PC-3 (cell line): ENCODE data around the gene ARHGEF7. TPM values are rescaled to one million over a fixed set of nuclear protein-coding genes. Genes with fewer than 3 reads are reported as not detected.

Experiments used
- ATAC-seq: fragments of 200-7000 bp; cut with Tn5 transposase; 2 replicates; pipeline ENCODE4 v1.9.1; 2020; ENCODE audit warnings: mild to moderate bottlenecking, moderate library complexity
- BruUV-seq: library from RNA; stranded (reverse); fragments of 400-500 nt; replicated peaks from 2 replicates; lab custom pipeline; 2021; lab: Mats Ljungman, UMichigan
- CTCF ChIA-PET: fragments of 300-600 bp; sonication (Branson Sonifier 250); formaldehyde crosslinking; loops from one replicate; lab custom pipeline; 2022; ENCODE audit warnings: antibody characterized with exemption; lab: Charles Lee
- POLR2A ChIA-PET: fragments of 300-600 bp; sonication (Branson Sonifier 250); formaldehyde crosslinking; loops from one replicate; lab custom pipeline; 2022; ENCODE audit warnings: antibody characterized with exemption; ENCODE audit not compliant: unreplicated experiment; lab: Charles Lee
- DNase-seq: peaks from one replicate; pipeline ENCODE4 v3.0.0-alpha.2; 2015
- H2AFZ ChIP-seq: fragments of 300-600 bp; sonication (generic); 2 replicates; pipeline ENCODE4 v1.6.0; 2016; ENCODE audit warnings: antibody characterized with exemption, low read length
- H3F3A ChIP-seq: fragments of 300-600 bp; sonication (generic); one replicate; pipeline ENCODE4 v1.6.0; 2017; ENCODE audit warnings: antibody characterized with exemption, low read length, control low read depth, mild to moderate bottlenecking; ENCODE audit not compliant: unreplicated experiment
- H3K27ac ChIP-seq: fragments of 300-600 bp; sonication (generic); 2 replicates; pipeline ENCODE4 v1.5.1; 2016; ENCODE audit warnings: mild to moderate bottlenecking, low read length
- H3K27me3 ChIP-seq: fragments of 300-600 bp; sonication (generic); 2 replicates; pipeline ENCODE4 v1.6.1; 2016; ENCODE audit warnings: low read length, mixed read lengths
- H3K36me3 ChIP-seq: fragments of 300-600 bp; sonication (generic); 2 replicates; pipeline ENCODE4 v1.6.1; 2016; ENCODE audit warnings: low read depth, mixed run types, low read length, mixed read lengths
- H3K4me1 ChIP-seq: fragments of 300-600 bp; sonication (generic); 2 replicates; pipeline ENCODE4 v1.5.1; 2016; ENCODE audit warnings: low read length; ENCODE audit not compliant: insufficient read depth
- H3K4me2 ChIP-seq: fragments of 300-600 bp; sonication (generic); 2 replicates; pipeline ENCODE4 v1.6.0; 2016; ENCODE audit warnings: low read length
- H3K4me3 ChIP-seq: fragments of 300-600 bp; sonication (generic); 2 replicates; pipeline ENCODE4 v1.5.1; 2016; ENCODE audit warnings: mild to moderate bottlenecking, low read length, mixed read lengths
- H3K79me2 ChIP-seq: fragments of 300-600 bp; sonication (generic); 2 replicates; pipeline ENCODE4 v1.6.1; 2017; ENCODE audit warnings: low read length, mixed read lengths
- H3K9ac ChIP-seq: fragments of 300-600 bp; sonication (generic); 2 replicates; pipeline ENCODE4 v1.6.0; 2016; ENCODE audit warnings: mild to moderate bottlenecking, low read length
- H3K9me2 ChIP-seq: fragments of 300-600 bp; sonication (generic); replicated peaks from 2 replicates; pipeline ENCODE4 v1.6.1; 2016; ENCODE audit warnings: mixed run types, low read length, mixed read lengths
- H3K9me3 ChIP-seq: fragments of 300-600 bp; sonication (generic); 2 replicates; pipeline ENCODE4 v1.6.1; 2016; ENCODE audit warnings: low read length, mixed read lengths
- H4K20me1 ChIP-seq: fragments of 300-600 bp; sonication (generic); 2 replicates; pipeline ENCODE4 v1.6.1; 2016; ENCODE audit warnings: low read length, mixed read lengths
- CTCF ChIP-seq: fragments of 300-600 bp; sonication (generic); conservative IDR thresholded peaks from 2 replicates; pipeline ENCODE4 v1.5.1; 2017; ENCODE audit warnings: antibody characterized with exemption, low read depth, mild to moderate bottlenecking, low read length
- EZH2 ChIP-seq: fragments of 300-600 bp; sonication (generic); IDR thresholded peaks from one replicate; pipeline ENCODE4 v1.6.1; 2017; ENCODE audit warnings: antibody characterized with exemption, mild to moderate bottlenecking, low read length; ENCODE audit not compliant: unreplicated experiment
- EZH2phosphoT487 ChIP-seq: fragments of 300-600 bp; sonication (generic); IDR thresholded peaks from 2 replicates; pipeline ENCODE4 v1.6.1; 2018; ENCODE audit warnings: mild to moderate bottlenecking, antibody characterized with exemption, low read length, borderline replicate concordance
- intact Hi-C: fragments of 100-400 bp; cut with micrococcal nuclease; formaldehyde crosslinking; loops from 2 replicates; pipeline ENCODE4 v1.9.0; 2023
- total RNA-seq: library from RNA; depleted of rRNA; stranded (reverse); fragments of >200 nt; gene quantifications from 2 replicates; pipeline ENCODE4 v1.2.3, GENCODE V29; 2014

ARHGEF7 gene
- total RNA-seq, 1 experiment from 2014 or later, result 14.7 TPM

- no peak for TF ChIP-seq EZH2
- no peak for TF ChIP-seq CTCF
- TF ChIP-seq EZH2phosphoT487, result no peak
- DNase-seq (no peak), ATAC-seq (no peak)
- intact Hi-C loops, result no loop called here
- no peak overlapping the region for H3K4me3 ChIP-seq
- ChIA-PET POLR2A (no interaction called here), CTCF (no interaction called here)
- no peaks in the 10 kb centered on the region for H3K36me3 ChIP-seq
- no peaks in the 10 kb centered on the region for H3K9me2 ChIP-seq
- no TSS peak for BruUV-seq
- H3F3A ChIP-seq, result no peaks in the 10 kb centered on the region
- H3K9ac ChIP-seq, result no peak overlapping the region
- H3K4me1 ChIP-seq, result no peaks in the 10 kb centered on the region
- H3K4me2 ChIP-seq, result no peak overlapping the region
- no peaks in the 10 kb centered on the region for H3K79me2 ChIP-seq
- H4K20me1 ChIP-seq, result no peaks in the 10 kb centered on the region
- H3K27ac ChIP-seq, result no peak overlapping the region
- no peak overlapping the region for H2AFZ ChIP-seq
- H3K9me3 ChIP-seq, result no peaks in the 10 kb centered on the region
- peaks cover 63% of the 10 kb centered on the region for H3K27me3 ChIP-seq
Observed at GRCh38 chr13:111121506-111121905, 6.4 kb downstream of the ARHGEF7 start.

GRCh38 chr13:111122056-111122455, 6.9 kb downstream of the ARHGEF7 start:
- Histone ChIP-seq H3K4me3 (no peak overlapping the region), H3K79me2 (no peaks in the 10 kb centered on the region), H2AFZ (no peak overlapping the region), H4K20me1 (no peaks in the 10 kb centered on the region), H3K9me3 (no peaks in the 10 kb centered on the region), H3K4me1 (no peaks in the 10 kb centered on the region), H3K36me3 (no peaks in the 10 kb centered on the region), H3K27me3 (peaks cover 63% of the 10 kb centered on the region), H3F3A (no peaks in the 10 kb centered on the region), H3K9me2 (no peaks in the 10 kb centered on the region), H3K9ac (no peak overlapping the region), H3K27ac (no peak overlapping the region), H3K4me2 (no peak overlapping the region)
- intact Hi-C loops, result no loop called here
- no peak for DNase-seq
- no TSS peak for BruUV-seq
- no peak for ATAC-seq
- CTCF ChIA-PET, result no interaction called here
- POLR2A ChIA-PET, result no interaction called here
- TF ChIP-seq CTCF (no peak), EZH2phosphoT487 (no peak), EZH2 (no peak)

GRCh38 chr13:111122631-111123030, 7.5 kb downstream of the ARHGEF7 start:
- no peak for TF ChIP-seq EZH2phosphoT487
- TF ChIP-seq CTCF, result no peak
- no peak for TF ChIP-seq EZH2
- Histone ChIP-seq H3K27ac (no peak overlapping the region), H3F3A (no peaks in the 10 kb centered on the region), H3K27me3 (peaks cover 62% of the 10 kb centered on the region), H3K4me2 (no peak overlapping the region), H3K9me2 (no peaks in the 10 kb centered on the region), H3K4me1 (no peaks in the 10 kb centered on the region), H3K9me3 (no peaks in the 10 kb centered on the region), H3K4me3 (no peak overlapping the region), H2AFZ (no peak overlapping the region), H3K9ac (no peak overlapping the region), H3K36me3 (no peaks in the 10 kb centered on the region), H4K20me1 (no peaks in the 10 kb centered on the region), H3K79me2 (no peaks in the 10 kb centered on the region)
- ATAC-seq (no peak), DNase-seq (no peak)
- CTCF ChIA-PET, result no interaction called here
- intact Hi-C loops, result no loop called here
- POLR2A ChIA-PET, result no interaction called here
- no TSS peak for BruUV-seq
